Heart left ventricle (tissue), 16 donors: ENCODE results near the gene GRIK1. TPM values are rescaled to one million over a fixed set of nuclear protein-coding genes. Genes with fewer than 3 reads are reported as not detected.
A peak's percentile ranks its signal among the peaks of the same experiment; 100 is the strongest.

Experiments used
- ATAC-seq, 4 donors: fragments of 200-7000 bp; cut with Tn5 transposase; one replicate each; pipeline ENCODE4 v1.9.1; 2020 to 2022; ENCODE audit warnings: moderate library complexity in 4 of 4, mild to moderate bottlenecking in 3 of 4, moderate number of reproducible peaks in 1 of 4
- DNase-seq, 5 donors: peaks; one replicate each; pipeline ENCODE4 v3.0.0-alpha.2; 2020
- H3K27ac ChIP-seq, 12 donors: fragments of 200-600 bp; sonication (generic) in 4 of 12; one replicate each; pipeline versions ENCODE4 v1.5.0 to v1.8.0; 2016 to 2022; ENCODE audit warnings: mild to moderate bottlenecking in 2 of 12
- H3K27me3 ChIP-seq, 9 donors: fragments of 200-600 bp; sonication (generic) in 2 of 9; one replicate each; pipeline versions ENCODE4 v1.5.1 to v1.8.0; 2016 to 2022; ENCODE audit warnings: mild to moderate bottlenecking in 3 of 9
- H3K36me3 ChIP-seq, 9 donors: fragments of 200-600 bp; sonication (generic) in 2 of 9; one replicate each; pipeline versions ENCODE4 v1.5.0 to v1.8.0; 2018 to 2022; ENCODE audit warnings: mild to moderate bottlenecking in 2 of 9
- H3K4me1 ChIP-seq, 12 donors: fragments of 200-600 bp; sonication (generic) in 4 of 12; one replicate each; pipeline versions ENCODE4 v1.5.0 to v1.8.0; 2016 to 2022; ENCODE audit warnings: mild to moderate bottlenecking in 3 of 12
- H3K4me3 ChIP-seq, 12 donors: fragments of 200-600 bp; sonication (generic) in 4 of 12; one replicate each; pipeline versions ENCODE4 v1.5.0 to v1.8.0; 2017 to 2022; ENCODE audit warnings: mild to moderate bottlenecking in 9 of 12, moderate library complexity in 4 of 12
- H3K9me3 ChIP-seq, 12 donors: fragments of 200-600 bp; sonication (generic) in 4 of 12; one replicate each; pipeline versions ENCODE4 v1.5.0 to v1.8.0; 2016 to 2022; ENCODE audit warnings: mild to moderate bottlenecking in 1 of 12
- CTCF ChIP-seq, 12 donors: fragments of 200-600 bp; sonication (generic) in 4 of 12; IDR thresholded peaks; one replicate each; pipeline versions ENCODE4 v1.5.0 to v1.8.0; 2018 to 2022; ENCODE audit warnings: antibody characterized with exemption in 12 of 12, mild to moderate bottlenecking in 5 of 12
- POLR2A ChIP-seq, 2 donors: fragments of 450-650 bp; IDR thresholded peaks; one replicate each; pipeline ENCODE4 v1.6.1; 2017; ENCODE audit warnings: antibody characterized with exemption in 2 of 2, mild to moderate bottlenecking in 2 of 2, moderate library complexity in 2 of 2
- WGBS, 4 donors: extraction: QIAGEN DNeasy Blood & Tissue Kit in 2 of 4; methylation state at CpG; one replicate each; pipeline versions ENCODE4 v1.1.5 to v1.1.7; 2013 to 2018; 5-methylcytosine and 5-hydroxymethylcytosine counted together
- intact Hi-C, 10 donors: fragments of 100-400 bp; cut with DNase I; formaldehyde crosslinking; loops; one replicate each; pipeline versions ENCODE4 v1.11.1 to v1.14.2; 2022
- polyA plus RNA-seq, 2 donors: library from polyadenylated mRNA; stranded (reverse); fragments of 200-250 nt; gene quantifications; one replicate each; pipeline ENCODE4 v1.2.3, GENCODE V29; 2013
- total RNA-seq, 9 donors: library from RNA; depleted of rRNA in 2 of 9; stranded (reverse); fragments of >200 nt in 2 of 9; fragmentation: NEBNext Ultra II Directional in 3 of 9; extraction: Animal tissue kit (Norgen Biotek cat#: 25700) in 3 of 9; gene quantifications; one replicate each; pipeline versions ENCODE4 v1.1.0 to v1.2.4, GENCODE V29; 2016 to 2023
- donor health status: ischemic (EF 13 %, LVEDD 7.1; RV severe dilation, severe dysfunction).
- donor health status: healthy with polysubstance abuse.
- donor health status: DM: no; HTN: yes; CAD: no.
- donor health status: DM: no; HTN: no; CAD: no.
- donor health status: ischemic (EF 25% LVEDD 6.9; RV normal size, moderate dysfunction).
- donor health status: ischemic (EF 25% LVEDD 5.7; RV mildly dilated, moderate dysfunction).
- donor health status: healthy.
- donor health status: DM: yes; HTN: yes; CAD: no.
- donor health status: ischemic (EF 35%, LVEDD 5.7; RV mildly dilated, moderate dysfunction).
- donor health status: nonischemic (EF 11% LVEDD 7.7; RV severe dilation, severe dysfunction).
- donor health status: DM: yes; HTN: yes; CAD: no.
- donor health status: PGD.
- donor health status: ischemic (EF 29% LVEDD 5.4; RV normal size, mild dysfunction).
- donor health status: nonischemic (EF 23%, LVEDD 6.1; RV moderate dilation, normal function).

The GRIK1 gene
- total and polyA plus RNA-seq, 11 donors = 0.12 TPM; not detected in 10

GRCh38 chr21:29504751-29505321, 435.0 kb downstream of the GRIK1 start:
- DNase-seq (no peak), ATAC-seq (no peak)
- Histone ChIP-seq H3K27me3 (no peaks in the 10 kb centered on the region), H3K9me3 (no peaks in the 10 kb centered on the region), H3K4me1 (no peaks in the 10 kb centered on the region), H3K36me3 (no peaks in the 10 kb centered on the region), H3K27ac (no peak overlapping the region), H3K4me3 (no peak overlapping the region)
- intact Hi-C loops = no loop called here
- 58 to 73% (median 61%) methylated on average over 3 of the region's 3 CpGs for WGBS, 4 donors
- TF ChIP-seq CTCF (IDR thresholded peaks at IDR 0.05) (no peak), POLR2A (IDR thresholded peaks at IDR 0.05) (no peak)

GRCh38 chr21:29501451-29501850, 438.3 kb downstream of the GRIK1 start:
- WGBS, 4 donors = 85 to 93% (median 91%) methylated on average over 1 of the region's 1 CpG
- intact Hi-C loops = no loop called here
- ATAC-seq = no peak
- Histone ChIP-seq H3K9me3 (peaks cover 0 to 4% (median 0%) of the 10 kb centered on the region in 12 donors), H3K27me3 (no peaks in the 10 kb centered on the region), H3K36me3 (no peaks in the 10 kb centered on the region), H3K4me1 (no peaks in the 10 kb centered on the region), H3K4me3 (no peak overlapping the region), H3K27ac (no peak overlapping the region)
- DNase-seq = no peak
- TF ChIP-seq CTCF (IDR thresholded peaks at IDR 0.05) (no peak), POLR2A (IDR thresholded peaks at IDR 0.05) (no peak)

GRCh38 chr21:29499734-29500343, 440.0 kb downstream of the GRIK1 start:
- H3K4me1 ChIP-seq = no peaks in the 10 kb centered on the region
- DNase-seq (no peak), ATAC-seq (no peak)
- TF ChIP-seq CTCF (IDR thresholded peaks at IDR 0.05) = peak in 9 of 12 donors; percentile 8 to 39 (median 31)
- TF ChIP-seq POLR2A (IDR thresholded peaks at IDR 0.05) = no peak
- no peak overlapping the region for H3K4me3 ChIP-seq
- intact Hi-C loops = loop anchor here in 1 of 10 donors (10.0 kb wide), 1 partner anchor 55 kb away; no protein-coding TSS in a partner anchor
- 85 to 89% (median 88%) methylated on average over 10 of the region's 10 CpGs for WGBS, 4 donors
- H3K27ac ChIP-seq = no peak overlapping the region
- no peaks in the 10 kb centered on the region for H3K27me3 ChIP-seq
- H3K9me3 ChIP-seq = peaks cover 0 to 4% (median 0%) of the 10 kb centered on the region in 12 donors
- no peaks in the 10 kb centered on the region for H3K36me3 ChIP-seq

GRCh38 chr21:29499229-29499628, 440.6 kb downstream of the GRIK1 start:
- intact Hi-C loops = loop anchor here in 1 of 10 donors (10.0 kb wide), 1 partner anchor 56 kb away; no protein-coding TSS in a partner anchor
- H3K27me3 ChIP-seq = no peaks in the 10 kb centered on the region
- ATAC-seq (no peak), DNase-seq (no peak)
- peaks cover 0 to 4% (median 0%) of the 10 kb centered on the region in 12 donors for H3K9me3 ChIP-seq
- TF ChIP-seq CTCF (IDR thresholded peaks at IDR 0.05) (no peak), POLR2A (IDR thresholded peaks at IDR 0.05) (no peak)
- no peaks in the 10 kb centered on the region for H3K36me3 ChIP-seq
- WGBS, 4 donors = 83 to 96% (median 94%) methylated on average over 4 of the region's 4 CpGs
- no peak overlapping the region for H3K27ac ChIP-seq
- H3K4me1 ChIP-seq = no peaks in the 10 kb centered on the region
- H3K4me3 ChIP-seq = no peak overlapping the region
